Peyer's patch (tissue), 4 donors: ENCODE measurements around the gene NNT. TPM values are rescaled to one million over a fixed set of nuclear protein-coding genes. Genes with fewer than 3 reads are reported as not detected.
"Not testable (repeated sequence)": the region's sequence is repeated elsewhere in the genome, so short reads cannot be mapped to it uniquely, and the experiment has no call there.

Experiments used
- DNase-seq, 3 donors: peaks; one replicate each; pipeline ENCODE4 v3.0.0-alpha.2; 2017 to 2019
- H3K27ac ChIP-seq, 4 donors: fragments of 200-600 bp; sonication (generic); one replicate each; pipeline ENCODE4 v1.5.1; 2016 to 2019
- H3K27me3 ChIP-seq, 2 donors: fragments of 200-600 bp; sonication (generic); one replicate each; pipeline ENCODE4 v1.5.1; 2019
- H3K36me3 ChIP-seq, 3 donors: fragments of 200-600 bp; sonication (generic); one replicate each; pipeline ENCODE4 v1.5.1; 2016 to 2019
- H3K4me1 ChIP-seq, 4 donors: fragments of 200-600 bp; sonication (generic); one replicate each; pipeline ENCODE4 v1.5.1; 2016 to 2019
- H3K4me3 ChIP-seq, 4 donors: fragments of 200-600 bp; sonication (generic); 1 replicate in 3 of 4; 2 replicates in 1 of 4; pipeline ENCODE4 v1.5.1; 2016 to 2019; ENCODE audit warnings: mild to moderate bottlenecking in 1 of 4
- H3K9me3 ChIP-seq, 4 donors: fragments of 200-600 bp; sonication (generic); one replicate each; pipeline ENCODE4 v1.5.1; 2016 to 2019; ENCODE audit warnings: mild to moderate bottlenecking in 1 of 4
- POLR2A ChIP-seq, 2 donors: fragments of 450-650 bp; IDR thresholded peaks; one replicate each; pipeline ENCODE4 v1.5.1; 2017; ENCODE audit warnings: antibody characterized with exemption in 2 of 2, mild to moderate bottlenecking in 2 of 2, moderate library complexity in 2 of 2
- total RNA-seq, 4 donors: library from RNA; depleted of rRNA; stranded (reverse); fragments of >200 nt; gene quantifications; one replicate each; pipeline ENCODE4 v1.1.0, GENCODE V29; 2016
- TF ChIP-seq, protein P1 (sequence below), 6 experiments: fragments of 450-650 bp in 4 of 6; fragments of 200-600 bp in 2 of 6; sonication (generic) in 1 of 6; IDR thresholded peaks; one replicate each; pipeline ENCODE4 v1.5.1; 2017 to 2019; ENCODE audit warnings: antibody characterized with exemption in 6 of 6, mild to moderate bottlenecking in 3 of 6, moderate library complexity in 1 of 6

NNT gene
- total RNA-seq, 4 donors from 2014 or later: 30.5 to 59.7 (median 44.5) TPM

DNA sequence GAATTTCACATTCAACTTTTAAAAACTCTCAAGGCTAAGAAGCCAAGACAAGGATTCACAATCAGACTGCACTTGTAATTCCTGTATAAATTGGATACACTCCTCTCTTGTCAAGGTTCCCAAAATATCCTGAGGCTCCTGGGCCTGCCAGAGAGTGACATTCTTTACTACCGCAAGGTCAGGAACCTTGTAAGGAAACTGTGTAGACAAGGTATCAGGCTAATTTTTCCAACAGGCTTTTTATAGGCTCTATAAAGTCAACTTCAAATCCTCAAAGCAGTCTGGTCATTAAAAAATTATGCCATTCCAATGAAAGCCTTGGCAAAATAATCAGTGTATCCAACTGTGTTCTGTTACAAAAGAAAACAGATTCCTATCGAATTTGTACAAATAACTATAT, 30.6 kb upstream of the NNT start:
- Histone ChIP-seq H3K36me3 (peaks cover 0 to 3% (median 0%) of the 10 kb centered on the region in 3 donors), H3K27me3 (no peaks in the 10 kb centered on the region), H3K4me3 (no peak overlapping the region), H3K4me1 (no peaks in the 10 kb centered on the region), H3K27ac (peak overlapping the region in 1 of 4 donors; percentile 37), H3K9me3 (no peaks in the 10 kb centered on the region)
- TF ChIP-seq, protein P1, sequence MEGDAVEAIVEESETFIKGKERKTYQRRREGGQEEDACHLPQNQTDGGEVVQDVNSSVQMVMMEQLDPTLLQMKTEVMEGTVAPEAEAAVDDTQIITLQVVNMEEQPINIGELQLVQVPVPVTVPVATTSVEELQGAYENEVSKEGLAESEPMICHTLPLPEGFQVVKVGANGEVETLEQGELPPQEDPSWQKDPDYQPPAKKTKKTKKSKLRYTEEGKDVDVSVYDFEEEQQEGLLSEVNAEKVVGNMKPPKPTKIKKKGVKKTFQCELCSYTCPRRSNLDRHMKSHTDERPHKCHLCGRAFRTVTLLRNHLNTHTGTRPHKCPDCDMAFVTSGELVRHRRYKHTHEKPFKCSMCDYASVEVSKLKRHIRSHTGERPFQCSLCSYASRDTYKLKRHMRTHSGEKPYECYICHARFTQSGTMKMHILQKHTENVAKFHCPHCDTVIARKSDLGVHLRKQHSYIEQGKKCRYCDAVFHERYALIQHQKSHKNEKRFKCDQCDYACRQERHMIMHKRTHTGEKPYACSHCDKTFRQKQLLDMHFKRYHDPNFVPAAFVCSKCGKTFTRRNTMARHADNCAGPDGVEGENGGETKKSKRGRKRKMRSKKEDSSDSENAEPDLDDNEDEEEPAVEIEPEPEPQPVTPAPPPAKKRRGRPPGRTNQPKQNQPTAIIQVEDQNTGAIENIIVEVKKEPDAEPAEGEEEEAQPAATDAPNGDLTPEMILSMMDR (IDR thresholded peaks at IDR 0.05): no peak
- no peak for TF ChIP-seq POLR2A (IDR thresholded peaks at IDR 0.05)
- DNase-seq: no peak

DNA sequence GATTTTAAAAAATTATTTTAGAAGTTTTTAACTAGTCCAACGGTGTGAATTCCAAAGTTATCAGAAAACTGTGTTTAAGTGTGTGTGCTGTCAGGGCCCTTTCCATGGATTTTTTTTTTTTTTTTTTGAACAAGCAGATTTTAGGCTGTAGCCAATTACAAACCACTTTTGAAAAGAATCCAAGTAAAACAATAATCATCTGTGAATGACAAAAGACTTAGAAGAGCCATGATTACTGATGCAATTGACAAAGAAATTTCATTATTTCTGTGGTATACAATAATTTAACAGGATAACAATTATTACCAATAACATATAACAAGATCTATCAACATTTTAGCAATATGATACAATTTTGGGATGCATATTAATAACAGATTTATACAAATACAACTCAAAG, 29.9 kb upstream of the NNT start:
- H3K27me3 ChIP-seq: no peaks in the 10 kb centered on the region
- DNase-seq: no peak
- H3K4me3 ChIP-seq: no peak overlapping the region
- no peaks in the 10 kb centered on the region for H3K4me1 ChIP-seq
- no peak overlapping the region for H3K27ac ChIP-seq
- H3K9me3 ChIP-seq: no peaks in the 10 kb centered on the region
- no peak for TF ChIP-seq POLR2A (IDR thresholded peaks at IDR 0.05)
- TF ChIP-seq, protein P1 (IDR thresholded peaks at IDR 0.05): no peak
- H3K36me3 ChIP-seq: peaks cover 0 to 3% (median 0%) of the 10 kb centered on the region in 3 donors

DNA sequence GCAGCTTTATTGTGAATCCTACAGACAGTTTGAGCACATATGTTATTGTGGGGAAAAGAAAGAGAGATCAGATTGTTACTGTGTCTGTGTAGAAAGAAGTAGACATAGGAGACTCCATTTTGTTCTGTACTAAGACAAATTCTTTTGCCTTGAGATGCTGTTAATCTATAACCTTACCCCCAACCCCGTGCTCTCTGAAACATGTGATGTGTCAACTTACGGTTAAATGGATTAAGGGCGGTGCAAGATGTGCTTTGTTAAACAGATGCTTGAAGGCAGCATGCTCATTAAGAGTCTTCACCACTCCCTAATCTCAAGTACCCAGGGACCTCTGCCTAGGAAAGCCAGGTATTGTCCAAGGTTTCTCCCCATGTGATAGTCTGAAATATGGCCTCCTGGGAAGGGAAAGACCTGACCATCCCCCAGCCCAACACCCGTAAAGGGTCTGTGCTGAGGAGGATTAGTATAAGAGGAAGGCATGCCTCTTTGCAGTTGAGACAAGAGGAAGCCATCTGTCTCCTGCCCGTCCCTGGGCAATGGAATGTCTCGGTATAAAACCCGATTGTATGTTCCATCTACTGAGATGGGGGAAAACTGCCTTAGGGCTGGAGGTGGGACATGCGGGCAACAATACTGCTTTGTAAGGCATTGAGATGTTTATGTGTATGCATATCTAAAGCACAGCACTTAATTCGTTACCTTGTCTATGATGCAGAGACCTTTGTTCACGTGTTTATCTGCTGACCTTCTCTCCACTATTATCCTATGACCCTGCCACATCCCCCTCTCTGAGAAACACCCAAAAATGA, 22.4 kb upstream of the NNT start:
- H3K4me3 ChIP-seq, H3K27me3 ChIP-seq, H3K36me3 ChIP-seq, H3K9me3 ChIP-seq, H3K4me1 ChIP-seq, H3K27ac ChIP-seq, DNase-seq: not testable (repeated sequence)

DNA sequence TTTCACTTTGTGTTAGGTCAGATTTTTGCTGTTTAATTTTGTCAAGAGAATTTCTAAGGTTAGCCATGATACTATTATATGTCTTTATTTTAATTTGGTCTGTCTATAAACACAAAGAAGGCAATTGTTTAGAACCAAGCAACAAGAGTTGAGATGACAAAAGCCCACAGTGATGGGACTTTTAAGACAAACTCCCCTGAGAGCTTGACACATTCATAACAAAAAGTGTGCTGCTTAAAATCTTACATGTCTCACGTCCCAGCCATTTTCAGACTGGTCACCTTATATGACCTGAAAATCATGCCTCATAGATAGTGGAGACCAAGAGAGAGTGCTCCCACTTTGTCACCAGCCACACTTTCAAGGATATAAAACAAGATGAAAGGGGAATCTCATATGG, 21.6 kb upstream of the NNT start:
- Histone ChIP-seq H3K4me1 (no peaks in the 10 kb centered on the region), H3K27ac (no peak overlapping the region), H3K4me3 (no peak overlapping the region), H3K9me3 (no peaks in the 10 kb centered on the region), H3K27me3 (no peaks in the 10 kb centered on the region), H3K36me3 (no peaks in the 10 kb centered on the region)
- no peak for DNase-seq
- TF ChIP-seq, protein P1 (IDR thresholded peaks at IDR 0.05): no peak
- no peak for TF ChIP-seq POLR2A (IDR thresholded peaks at IDR 0.05)

DNA sequence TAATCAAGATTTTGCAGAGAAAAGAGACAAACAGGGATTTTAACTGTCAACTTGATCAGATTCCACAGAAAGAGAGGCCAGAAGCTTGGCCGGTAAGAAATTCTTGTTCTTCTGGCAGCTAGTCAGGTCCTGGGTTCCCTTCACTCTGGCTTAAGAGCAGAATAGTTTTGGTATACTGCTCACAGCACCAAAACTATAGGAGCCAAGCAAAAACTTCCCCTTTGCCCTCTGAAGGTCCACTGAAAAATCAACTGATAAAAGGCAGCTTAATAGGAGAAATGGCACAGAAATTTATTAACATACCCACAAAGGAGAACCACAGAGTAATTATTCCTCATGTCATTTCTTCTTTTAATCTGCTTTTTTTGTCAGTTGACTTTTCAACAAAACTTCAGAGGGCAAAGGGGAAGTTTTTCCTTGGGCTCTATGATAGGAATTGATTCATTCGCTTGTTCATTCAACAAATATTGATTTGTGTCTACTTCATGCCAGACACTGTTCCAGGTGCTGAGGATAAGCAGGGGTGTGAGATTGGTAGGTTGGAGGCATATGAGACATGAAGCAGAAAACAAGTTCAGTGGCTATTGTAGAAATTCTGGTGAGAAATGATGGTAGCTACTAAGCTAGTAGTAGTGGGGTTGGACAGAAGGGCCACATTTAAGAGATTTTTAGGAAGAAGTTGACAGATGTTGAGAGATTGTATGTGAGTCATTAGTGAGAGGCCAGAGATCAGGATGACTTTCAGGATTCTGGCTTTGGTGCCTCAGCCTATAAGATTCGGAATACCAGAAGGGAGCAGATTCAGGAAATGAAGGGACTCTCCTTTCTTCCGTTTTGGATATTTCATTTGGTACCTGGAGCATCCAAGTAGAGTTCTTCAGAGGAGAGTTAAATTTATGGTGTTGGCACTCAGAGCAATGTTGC, 20.6 kb upstream of the NNT start:
- Histone ChIP-seq H3K36me3 (no peaks in the 10 kb centered on the region), H3K27ac (no peak overlapping the region), H3K4me3 (no peak overlapping the region), H3K9me3 (no peaks in the 10 kb centered on the region), H3K27me3 (no peaks in the 10 kb centered on the region), H3K4me1 (no peaks in the 10 kb centered on the region)
- no peak for TF ChIP-seq POLR2A (IDR thresholded peaks at IDR 0.05)
- TF ChIP-seq, protein P1 (IDR thresholded peaks at IDR 0.05): no peak
- DNase-seq: no peak

DNA sequence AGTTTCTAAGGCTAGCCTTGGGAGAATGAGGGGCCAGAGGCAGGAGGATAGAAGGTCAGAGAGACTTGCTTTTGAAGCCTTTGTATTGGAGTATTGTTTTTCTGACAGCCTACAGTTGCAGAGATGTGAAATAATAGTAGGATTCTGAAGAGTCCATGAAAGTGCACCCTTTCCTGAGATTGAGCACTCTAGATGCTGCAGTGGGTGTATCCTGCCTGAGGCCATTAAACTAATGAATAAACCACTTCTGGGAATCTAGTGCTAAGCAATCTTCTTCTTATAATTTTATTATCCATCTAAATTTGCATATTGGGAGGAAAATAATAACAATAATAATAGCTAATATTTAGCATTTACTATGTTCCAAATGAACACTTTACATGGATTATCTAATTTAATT, 19.3 kb upstream of the NNT start:
- H3K4me3 ChIP-seq: no peak overlapping the region
- no peak overlapping the region for H3K27ac ChIP-seq
- no peaks in the 10 kb centered on the region for H3K4me1 ChIP-seq
- H3K27me3 ChIP-seq: no peaks in the 10 kb centered on the region
- no peaks in the 10 kb centered on the region for H3K9me3 ChIP-seq
- no peak for TF ChIP-seq POLR2A (IDR thresholded peaks at IDR 0.05)
- DNase-seq: no peak
- H3K36me3 ChIP-seq: no peaks in the 10 kb centered on the region
